Measurements from ENCODE around the gene POU6F2. TPM values are rescaled to one million over a fixed set of nuclear protein-coding genes. Genes with fewer than 3 reads are reported as not detected.

Gene POU6F2
- total and polyA plus RNA-seq, 5 donors: 0.81 to 3.4 (median 2.9) TPM

DNA sequence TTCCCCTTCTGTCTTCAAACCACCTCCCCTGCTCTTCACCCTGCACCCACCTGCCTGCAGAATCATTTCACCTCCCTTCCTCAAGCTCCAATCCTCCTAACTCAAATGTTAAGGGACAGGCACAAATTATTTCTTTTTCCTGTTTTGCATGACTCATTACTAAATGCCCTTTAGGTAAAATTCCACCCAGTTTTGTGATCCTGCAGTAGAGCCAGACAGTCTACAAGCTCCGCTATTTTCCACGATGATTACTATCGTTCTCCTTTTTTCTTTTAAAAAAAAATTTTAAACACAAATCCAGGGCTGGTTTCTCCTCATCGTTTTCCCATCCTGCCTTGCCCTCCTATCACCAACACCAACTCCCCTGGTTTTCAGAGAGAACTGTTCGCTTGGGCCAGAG is 401.7 kb downstream of the POU6F2 start:
- no peak overlapping the region for H3K4me3 ChIP-seq (ENCODE audit: low read length)
- intact Hi-C loops (cut with DNase I): no loop called here
- H3K4me1 ChIP-seq (ENCODE audit: control insufficient read depth, insufficient read depth, low read length): no peaks in the 10 kb centered on the region
- no peaks in the 10 kb centered on the region for H3K9me3 ChIP-seq (ENCODE audit: control insufficient read depth, low read length)
- WGBS: 85% methylated on average over 5 of the region's 5 CpGs
- ATAC-seq: no peak
- no peak for DNase-seq
- H3K27me3 ChIP-seq (ENCODE audit: control insufficient read depth, insufficient read depth): no peaks in the 10 kb centered on the region
- no peak overlapping the region for H3K27ac ChIP-seq (ENCODE audit: low read length)

DNA sequence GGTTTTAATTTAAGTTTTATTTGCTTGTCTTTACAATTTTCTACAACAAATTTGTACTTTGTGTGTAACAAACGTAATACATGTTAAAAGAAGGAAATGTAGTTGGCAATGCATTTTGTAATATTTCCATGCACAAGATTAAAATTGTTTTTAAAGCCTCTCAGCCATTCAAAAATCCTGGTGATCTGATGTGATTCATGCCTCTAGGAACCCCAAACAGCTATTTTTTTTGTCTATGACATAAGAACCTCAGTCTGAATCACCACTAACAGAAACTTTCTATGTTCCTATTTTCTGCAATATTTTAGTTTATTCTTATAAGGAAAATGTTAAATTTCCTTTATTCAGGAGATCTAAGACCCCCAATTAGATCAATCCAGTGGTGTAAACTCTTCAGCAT is 405.4 kb downstream of the POU6F2 start:
- ATAC-seq (no peak), DNase-seq (no peak)
- Histone ChIP-seq H3K4me3 (ENCODE audit: low read length) (no peak overlapping the region), H3K27ac (ENCODE audit: low read length) (no peak overlapping the region), H3K27me3 (ENCODE audit: control insufficient read depth, insufficient read depth) (no peaks in the 10 kb centered on the region), H3K4me1 (ENCODE audit: control insufficient read depth, insufficient read depth, low read length) (no peaks in the 10 kb centered on the region), H3K9me3 (ENCODE audit: control insufficient read depth, low read length) (no peaks in the 10 kb centered on the region)
- intact Hi-C loops (cut with DNase I): no loop called here
- WGBS: 56% methylated on average over 1 of the region's 1 CpG

DNA sequence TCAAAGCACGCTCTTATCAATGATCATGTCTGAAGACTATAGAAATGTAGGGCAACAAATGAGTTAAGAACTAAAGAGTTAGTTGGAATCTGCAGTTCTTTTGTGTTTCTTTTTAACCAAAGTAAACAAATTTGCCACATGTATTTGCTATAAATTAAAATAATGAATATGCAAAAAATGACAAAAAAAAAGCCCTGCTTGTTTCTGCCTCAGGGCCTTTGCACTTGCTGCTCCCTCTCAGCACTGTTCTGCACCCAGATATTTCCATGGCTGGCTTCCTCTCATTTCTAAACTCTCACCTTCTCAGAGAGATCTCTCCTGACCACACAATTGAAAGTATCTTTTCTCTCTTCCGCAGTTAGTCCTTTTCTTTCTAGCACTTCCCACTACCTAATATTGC is 406.7 kb downstream of the POU6F2 start:
- ATAC-seq: no peak
- intact Hi-C loops (cut with DNase I): no loop called here
- DNase-seq: no peak
- H3K9me3 ChIP-seq (ENCODE audit: control insufficient read depth, low read length): no peaks in the 10 kb centered on the region
- WGBS: 92% methylated on average over 2 of the region's 2 CpGs
- no peak overlapping the region for H3K4me3 ChIP-seq (ENCODE audit: low read length)
- no peaks in the 10 kb centered on the region for H3K4me1 ChIP-seq (ENCODE audit: control insufficient read depth, insufficient read depth, low read length)
- no peak overlapping the region for H3K27ac ChIP-seq (ENCODE audit: low read length)
- H3K27me3 ChIP-seq (ENCODE audit: control insufficient read depth, insufficient read depth): no peaks in the 10 kb centered on the region

DNA sequence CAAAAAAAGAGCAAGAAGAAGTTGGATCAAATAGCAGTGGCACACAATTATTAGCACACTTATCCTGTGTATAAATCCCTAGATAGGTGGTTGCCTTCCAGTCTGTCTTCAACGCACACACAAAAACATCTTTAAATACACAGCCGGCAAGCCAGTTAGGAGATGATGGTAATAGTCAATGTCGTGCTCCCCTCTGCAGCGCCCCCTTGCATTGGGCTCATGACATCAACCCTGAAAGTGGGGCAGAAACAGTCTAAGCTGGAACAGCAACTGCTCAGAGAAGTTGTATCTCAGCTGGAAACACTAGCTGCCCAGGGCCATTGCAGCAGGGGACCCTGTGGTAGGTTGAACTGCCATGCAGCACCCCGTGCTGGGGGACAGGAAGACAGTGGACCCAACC is 409.0 kb downstream of the POU6F2 start:
- Histone ChIP-seq H3K27ac (ENCODE audit: low read length) (no peak overlapping the region), H3K9me3 (ENCODE audit: control insufficient read depth, low read length) (no peaks in the 10 kb centered on the region), H3K27me3 (ENCODE audit: control insufficient read depth, insufficient read depth) (no peaks in the 10 kb centered on the region), H3K4me3 (ENCODE audit: low read length) (no peak overlapping the region), H3K4me1 (ENCODE audit: control insufficient read depth, insufficient read depth, low read length) (no peaks in the 10 kb centered on the region)
- intact Hi-C loops (cut with DNase I): no loop called here
- DNase-seq: no peak
- 65% methylated on average over 5 of the region's 5 CpGs for WGBS
- ATAC-seq: no peak

DNA sequence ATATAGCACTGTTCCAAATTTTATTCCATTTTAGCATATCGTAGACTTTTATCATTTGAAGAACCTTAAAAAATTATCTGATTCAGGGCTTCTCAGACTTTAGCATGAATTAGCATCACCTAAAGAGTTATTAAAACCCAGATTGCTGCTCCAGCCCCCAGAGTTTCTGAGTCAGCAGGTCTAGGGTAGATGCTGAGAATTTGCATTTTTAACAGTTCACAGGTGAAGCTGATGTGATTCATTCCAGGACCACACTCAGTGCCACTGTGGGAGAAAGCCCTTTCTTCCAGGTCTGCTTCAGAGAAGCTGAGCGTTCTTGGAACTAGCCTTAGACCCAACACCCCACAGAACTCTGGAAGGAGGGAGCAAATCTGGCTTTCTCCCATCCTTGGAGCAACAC is 414.4 kb downstream of the POU6F2 start:
- no peak overlapping the region for H3K27ac ChIP-seq (ENCODE audit: low read length)
- no peak overlapping the region for H3K4me3 ChIP-seq (ENCODE audit: low read length)
- no peak for ATAC-seq
- no peaks in the 10 kb centered on the region for H3K27me3 ChIP-seq (ENCODE audit: control insufficient read depth, insufficient read depth)
- DNase-seq: no peak
- WGBS: 74% methylated on average over 2 of the region's 2 CpGs
- no peaks in the 10 kb centered on the region for H3K4me1 ChIP-seq (ENCODE audit: control insufficient read depth, insufficient read depth, low read length)
- intact Hi-C loops (cut with DNase I): no loop called here
- H3K9me3 ChIP-seq (ENCODE audit: control insufficient read depth, low read length): no peaks in the 10 kb centered on the region

DNA sequence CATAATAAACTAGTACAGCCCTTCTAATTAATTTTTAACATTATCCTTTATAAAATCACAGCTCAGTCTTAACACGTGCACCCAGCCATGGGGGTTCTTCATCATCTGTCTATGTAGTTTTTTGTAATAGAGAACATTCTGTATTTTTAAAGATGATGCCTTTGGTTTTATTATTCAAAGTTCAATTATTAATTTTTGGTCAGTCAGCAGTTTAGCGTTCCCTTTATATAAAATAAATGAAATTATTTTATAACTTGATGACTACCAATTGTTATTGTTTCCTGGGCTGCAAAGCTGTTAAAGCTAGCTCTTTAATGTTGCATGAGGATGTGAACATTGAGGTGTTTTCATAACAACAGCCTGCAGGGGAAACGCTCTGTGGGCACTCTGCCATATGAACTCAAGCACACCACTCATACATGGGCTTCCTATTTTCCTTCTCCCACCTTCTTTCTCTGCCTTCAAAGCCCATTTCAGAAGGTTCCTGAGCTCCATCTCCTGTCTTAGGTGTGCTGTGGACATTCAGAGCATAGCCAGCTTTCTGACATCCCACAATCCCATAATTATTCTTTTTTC is 416.5 kb downstream of the POU6F2 start:
- WGBS: 49% methylated on average over 3 of the region's 3 CpGs
- DNase-seq (no peak), ATAC-seq (no peak)
- H3K27ac ChIP-seq (ENCODE audit: low read length): no peak overlapping the region
- no peaks in the 10 kb centered on the region for H3K9me3 ChIP-seq (ENCODE audit: control insufficient read depth, low read length)
- intact Hi-C loops (cut with DNase I): no loop called here
- H3K27me3 ChIP-seq (ENCODE audit: control insufficient read depth, insufficient read depth): no peaks in the 10 kb centered on the region
- H3K4me1 ChIP-seq (ENCODE audit: control insufficient read depth, insufficient read depth, low read length): no peaks in the 10 kb centered on the region
- no peak overlapping the region for H3K4me3 ChIP-seq (ENCODE audit: low read length)

DNA sequence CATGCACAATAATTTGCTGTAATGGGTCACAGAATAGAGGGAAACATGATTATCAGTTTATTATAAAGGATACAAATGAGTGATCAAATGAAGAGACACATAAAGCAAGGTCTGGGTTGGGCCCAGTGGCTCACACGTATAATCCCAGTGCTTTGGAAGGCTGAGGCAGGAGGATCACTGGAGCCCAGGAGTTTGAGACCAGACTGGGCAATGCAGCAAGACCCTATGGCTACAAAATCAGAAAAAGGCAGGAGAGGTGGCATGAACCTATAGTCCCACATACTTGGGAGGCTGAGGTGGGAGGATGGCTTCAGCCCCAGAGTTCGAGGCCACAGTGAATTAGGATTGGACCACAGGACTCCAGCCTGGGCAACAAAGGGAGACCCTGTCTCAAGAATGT is 421.7 kb downstream of the POU6F2 start:
- Histone ChIP-seq H3K9me3 (ENCODE audit: control insufficient read depth, low read length) (no peaks in the 10 kb centered on the region), H3K27ac (ENCODE audit: low read length) (no peak overlapping the region), H3K4me1 (ENCODE audit: control insufficient read depth, insufficient read depth, low read length) (no peaks in the 10 kb centered on the region), H3K4me3 (ENCODE audit: low read length) (no peak overlapping the region), H3K27me3 (ENCODE audit: control insufficient read depth, insufficient read depth) (no peaks in the 10 kb centered on the region)
- no peak for ATAC-seq
- WGBS: 91% methylated on average over 2 of the region's 2 CpGs
- no peak for DNase-seq
- intact Hi-C loops (cut with DNase I): no loop called here

DNA sequence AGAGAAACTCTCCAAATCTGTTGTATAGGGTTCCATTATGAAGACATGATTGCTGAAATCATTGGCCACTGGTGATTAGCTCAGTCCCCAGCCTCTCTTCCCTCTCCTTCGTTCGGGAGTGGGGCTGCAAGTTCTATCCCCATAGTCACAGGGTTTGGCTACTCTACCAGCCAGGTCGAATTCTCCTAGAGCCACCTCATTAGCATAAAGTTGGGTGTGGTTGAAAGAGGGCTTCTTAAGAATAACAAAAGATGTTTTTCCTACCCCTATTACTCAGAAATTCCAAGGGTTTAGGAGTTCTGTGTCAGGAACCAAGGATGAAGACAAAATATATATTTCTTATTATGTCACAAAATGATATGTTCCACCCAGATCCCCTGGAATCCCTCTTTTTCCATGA is 422.3 kb downstream of the POU6F2 start:
- H3K27me3 ChIP-seq (ENCODE audit: control insufficient read depth, insufficient read depth): no peaks in the 10 kb centered on the region
- intact Hi-C loops (cut with DNase I): no loop called here
- no peak overlapping the region for H3K4me3 ChIP-seq (ENCODE audit: low read length)
- H3K4me1 ChIP-seq (ENCODE audit: control insufficient read depth, insufficient read depth, low read length): no peaks in the 10 kb centered on the region
- no peak for ATAC-seq
- WGBS: 56% methylated on average over 3 of the region's 3 CpGs
- no peaks in the 10 kb centered on the region for H3K9me3 ChIP-seq (ENCODE audit: control insufficient read depth, low read length)
- no peak overlapping the region for H3K27ac ChIP-seq (ENCODE audit: low read length)
- DNase-seq: no peak

DNA sequence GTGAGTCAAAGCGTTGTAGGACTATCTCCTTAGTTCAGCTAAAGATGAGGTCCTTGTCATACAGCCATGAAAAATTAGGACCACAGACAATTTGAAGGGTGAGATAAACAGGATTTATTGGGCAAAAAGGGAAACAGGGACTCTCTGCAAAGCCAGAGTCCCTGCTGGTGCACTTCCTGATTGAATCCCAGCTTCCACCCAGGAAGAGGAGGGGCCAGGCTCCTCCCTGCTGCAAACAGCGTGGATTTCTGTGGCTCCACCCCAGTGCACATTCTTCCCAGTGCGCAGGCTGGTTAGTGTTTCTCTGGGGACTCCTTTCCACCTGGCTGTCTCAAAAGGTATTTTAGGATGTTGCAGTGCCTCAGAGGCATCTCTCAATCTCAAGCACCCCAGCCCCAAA is 423.1 kb downstream of the POU6F2 start:
- Histone ChIP-seq H3K27me3 (ENCODE audit: control insufficient read depth, insufficient read depth) (no peaks in the 10 kb centered on the region), H3K27ac (ENCODE audit: low read length) (no peak overlapping the region), H3K4me1 (ENCODE audit: control insufficient read depth, insufficient read depth, low read length) (no peaks in the 10 kb centered on the region), H3K4me3 (ENCODE audit: low read length) (no peak overlapping the region), H3K9me3 (ENCODE audit: control insufficient read depth, low read length) (no peaks in the 10 kb centered on the region)
- DNase-seq (no peak), ATAC-seq (no peak)
- 75% methylated on average over 3 of the region's 3 CpGs for WGBS
- intact Hi-C loops (cut with DNase I): no loop called here

DNA sequence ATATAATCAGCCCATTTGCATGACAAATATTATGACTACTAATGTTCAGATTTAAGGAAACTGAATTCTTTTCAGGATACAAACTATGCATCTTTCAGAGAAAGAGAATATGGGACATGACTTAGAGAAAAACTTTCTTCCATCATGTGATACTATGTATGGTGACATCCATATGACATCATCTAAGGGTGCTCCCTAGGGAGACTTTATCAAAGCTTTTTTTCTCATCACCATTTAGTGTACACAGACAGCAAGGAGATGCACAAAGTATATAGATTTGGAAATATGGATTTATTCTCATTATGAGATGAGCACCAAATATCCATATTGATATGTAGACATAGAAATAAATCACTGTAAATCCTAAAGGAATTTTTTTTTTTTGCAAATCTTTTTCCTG is 424.3 kb downstream of the POU6F2 start:
- DNase-seq: no peak
- no peak overlapping the region for H3K4me3 ChIP-seq (ENCODE audit: low read length)
- no peaks in the 10 kb centered on the region for H3K27me3 ChIP-seq (ENCODE audit: control insufficient read depth, insufficient read depth)
- ATAC-seq: no peak
- no peak overlapping the region for H3K27ac ChIP-seq (ENCODE audit: low read length)
- no peaks in the 10 kb centered on the region for H3K9me3 ChIP-seq (ENCODE audit: control insufficient read depth, low read length)
- intact Hi-C loops (cut with DNase I): no loop called here
- no peaks in the 10 kb centered on the region for H3K4me1 ChIP-seq (ENCODE audit: control insufficient read depth, insufficient read depth, low read length)

DNA sequence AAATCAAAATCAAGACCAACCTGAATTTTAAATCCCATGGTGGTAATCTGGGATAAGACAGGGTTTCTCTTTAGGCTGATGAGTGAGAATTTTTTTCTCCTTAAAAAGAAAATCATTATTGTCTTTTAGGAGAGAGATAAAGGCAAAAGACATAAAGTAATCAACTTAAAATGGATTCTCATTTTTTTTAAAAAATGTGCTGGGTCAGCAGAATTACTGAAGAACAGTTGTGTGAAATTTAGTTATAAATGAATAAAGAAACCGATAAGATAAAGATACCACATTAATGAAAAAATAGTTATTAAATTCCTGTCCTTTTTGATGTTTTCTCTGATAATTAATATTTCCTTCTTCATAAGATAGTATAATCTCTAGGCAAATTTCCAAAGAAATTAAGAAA is 427.2 kb downstream of the POU6F2 start:
- 89% methylated on average over 1 of the region's 1 CpG for WGBS
- no peak for DNase-seq
- H3K27me3 ChIP-seq (ENCODE audit: control insufficient read depth, insufficient read depth): no peaks in the 10 kb centered on the region
- no peaks in the 10 kb centered on the region for H3K4me1 ChIP-seq (ENCODE audit: control insufficient read depth, insufficient read depth, low read length)
- no peak for ATAC-seq
- intact Hi-C loops (cut with DNase I): no loop called here
- no peaks in the 10 kb centered on the region for H3K9me3 ChIP-seq (ENCODE audit: control insufficient read depth, low read length)
- no peak overlapping the region for H3K27ac ChIP-seq (ENCODE audit: low read length)
- H3K4me3 ChIP-seq (ENCODE audit: low read length): no peak overlapping the region

DNA sequence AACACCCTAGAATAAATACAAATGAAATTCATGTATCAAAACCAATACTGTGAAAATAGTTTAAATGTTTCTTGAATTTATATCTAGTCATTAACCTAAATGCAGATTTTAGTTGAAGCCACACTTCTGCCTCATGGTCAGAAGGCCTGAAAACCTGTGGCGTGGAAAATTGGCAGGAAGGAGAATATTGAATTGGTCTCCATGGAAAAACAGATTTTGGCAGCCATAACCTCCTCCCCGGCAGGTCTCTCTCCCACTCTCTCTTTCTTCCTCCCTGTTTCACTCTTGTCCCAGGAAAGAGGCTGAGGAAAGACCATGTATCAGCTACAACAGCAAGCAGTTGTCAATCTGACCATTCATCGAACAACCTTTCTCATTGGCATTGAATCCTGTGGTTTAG is 427.9 kb downstream of the POU6F2 start:
- DNase-seq: no peak
- 72% methylated on average over 3 of the region's 3 CpGs for WGBS
- Histone ChIP-seq H3K4me1 (ENCODE audit: control insufficient read depth, insufficient read depth, low read length) (no peaks in the 10 kb centered on the region), H3K4me3 (ENCODE audit: low read length) (no peak overlapping the region), H3K9me3 (ENCODE audit: control insufficient read depth, low read length) (no peaks in the 10 kb centered on the region), H3K27me3 (ENCODE audit: control insufficient read depth, insufficient read depth) (no peaks in the 10 kb centered on the region), H3K27ac (ENCODE audit: low read length) (no peak overlapping the region)
- intact Hi-C loops (cut with DNase I): no loop called here
- ATAC-seq: no peak

All from right cardiac atrium (tissue), 5 donors.